Measurements from ENCODE around the gene HIP1R. TPM values are rescaled to one million over a fixed set of nuclear protein-coding genes. Genes with fewer than 3 reads are reported as not detected.

HIP1R gene
- total RNA-seq, 1 experiment from 2014 or later = 36.7 TPM

- Histone ChIP-seq H3K27ac (ENCODE audit: low read length) (peak overlapping the region; percentile 86), H3K36me3 (ENCODE audit: control insufficient read depth, insufficient read depth, low read length) (peaks cover 3% of the 10 kb centered on the region), H3K9me3 (ENCODE audit: control insufficient read depth, insufficient read depth, low read depth, low read length) (no peaks in the 10 kb centered on the region), H3K27me3 (ENCODE audit: control insufficient read depth, insufficient read depth, low read length) (no peaks in the 10 kb centered on the region), H3K4me1 (ENCODE audit: control insufficient read depth, insufficient read depth, low read length) (peaks cover 65% of the 10 kb centered on the region), H3K4me3 (ENCODE audit: low read depth in 2 of 2, low read length in 2 of 2) (no peak overlapping the region)
- in situ Hi-C loops (cut with HindIII; ENCODE audit: low pct_unique_long_range_greater_than_20kb, low sequenced_read_pairs) (no loop called here), intact Hi-C loops (cut with micrococcal nuclease; ENCODE audit: unreplicated experiment) (no loop called here)
- TF ChIP-seq TCF7L2 (IDR thresholded peaks at IDR 0.05; ENCODE audit: low read depth, low read length) (no peak), POLR2AphosphoS5 (IDR thresholded peaks at IDR 0.05; ENCODE audit: low read depth, low read length) (no peak; the same call in 1 of the 2 replicates), SIN3A (IDR thresholded peaks at IDR 0.05; ENCODE audit: borderline replicate concordance, insufficient read depth, low read depth, low read length) (no peak), REST (IDR thresholded peaks at IDR 0.05; ENCODE audit: insufficient read depth in 1 of 2, low read depth in 2 of 2, low read length in 1 of 2) (no peak)
- ChIA-PET POLR2A (interaction anchor here (0.6 kb wide), 1 partner anchor 82 kb away, joined by 3 read pairs; no protein-coding TSS in a partner anchor), CTCF (interaction anchor here (0.6 kb wide), 1 partner anchor 97 kb away, joined by 3 read pairs; no protein-coding TSS in a partner anchor)
- DNase-seq (ENCODE audit: low read depth, low spot score) = no peak
- no TSS peak for BruUV-seq (replicated peaks)
- ATAC-seq = peak; percentile 8
These were observed 27.8 kb downstream of the HIP1R start for GRCh38 chr12:122862872-122863701.

GRCh38 chr12:122864894-122865253 is 29.6 kb downstream of the HIP1R start:
- intact Hi-C loops (cut with micrococcal nuclease; ENCODE audit: unreplicated experiment) (no loop called here), in situ Hi-C loops (cut with HindIII; ENCODE audit: low pct_unique_long_range_greater_than_20kb, low sequenced_read_pairs) (no loop called here)
- peaks cover 10% of the 10 kb centered on the region for H3K36me3 ChIP-seq (ENCODE audit: control insufficient read depth, insufficient read depth, low read length)
- POLR2A ChIA-PET = no interaction called here
- no peaks in the 10 kb centered on the region for H3K27me3 ChIP-seq (ENCODE audit: control insufficient read depth, insufficient read depth, low read length)
- ATAC-seq = no peak
- H3K4me3 ChIP-seq (ENCODE audit: low read depth in 2 of 2, low read length in 2 of 2) = no peak overlapping the region
- peak overlapping the region; percentile 71 for H3K27ac ChIP-seq (ENCODE audit: low read length)
- no TSS peak for BruUV-seq (replicated peaks)
- H3K4me1 ChIP-seq (ENCODE audit: control insufficient read depth, insufficient read depth, low read length) = peaks cover 81% of the 10 kb centered on the region
- CTCF ChIA-PET = interaction anchor here (0.6 kb wide), 2 partner anchors 59 to 553 kb away, joined by 8 to 9 read pairs; no protein-coding TSS in a partner anchor
- TF ChIP-seq REST (IDR thresholded peaks at IDR 0.05; ENCODE audit: insufficient read depth in 1 of 2, low read depth in 2 of 2, low read length in 1 of 2) (no peak), TCF7L2 (IDR thresholded peaks at IDR 0.05; ENCODE audit: low read depth, low read length) (no peak), SIN3A (IDR thresholded peaks at IDR 0.05; ENCODE audit: borderline replicate concordance, insufficient read depth, low read depth, low read length) (no peak), CTCF (IDR thresholded peaks at IDR 0.05) (no peak), POLR2AphosphoS5 (IDR thresholded peaks at IDR 0.05; ENCODE audit: low read depth, low read length) (no peak)
- no peaks in the 10 kb centered on the region for H3K9me3 ChIP-seq (ENCODE audit: control insufficient read depth, insufficient read depth, low read depth, low read length)
- no peak for DNase-seq (ENCODE audit: low read depth, low spot score)
